Breast epithelium (tissue), 3 donors: ENCODE data around the gene CD247.

Experiments
- POLR2A ChIP-seq: fragments of 450-650 bp; IDR thresholded peaks from one replicate; pipeline ENCODE4 v1.6.1; 2016; ENCODE audit warnings: antibody characterized with exemption, mild to moderate bottlenecking, moderate library complexity
- POLR2AphosphoS5 ChIP-seq, 3 donors: sonication (generic); formaldehyde crosslinking; IDR thresholded peaks; one replicate each; pipeline ENCODE4 v1.6.1; 2017; ENCODE audit warnings: antibody characterized with exemption in 3 of 3
- TF ChIP-seq, protein P1 (sequence below), 3 donors: fragments of 450-650 bp; IDR thresholded peaks; one replicate each; pipeline ENCODE4 v1.5.1; 2016 to 2017; ENCODE audit warnings: antibody characterized with exemption in 3 of 3, mild to moderate bottlenecking in 3 of 3, moderate library complexity in 3 of 3

DNA sequence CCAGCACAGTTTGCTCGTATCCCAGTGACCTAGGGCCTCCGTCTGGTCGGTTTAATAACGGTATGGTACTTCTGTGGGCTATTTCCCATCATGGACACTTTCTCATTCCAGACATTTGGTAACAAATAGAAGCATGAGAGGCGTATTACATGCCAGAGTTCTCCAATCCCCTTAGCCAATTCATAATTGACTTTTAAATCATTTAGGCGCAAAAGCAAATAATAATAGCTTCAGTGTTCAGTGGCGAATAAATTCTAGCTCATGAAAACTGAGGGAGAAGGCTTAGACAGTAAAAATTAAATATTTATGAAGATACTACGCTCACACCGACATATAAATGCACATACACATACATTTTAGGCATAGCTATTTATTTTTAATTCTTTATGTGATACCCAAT, 50.6 kb downstream of the CD247 start:
- TF ChIP-seq POLR2A (no peak), POLR2AphosphoS5 (IDR thresholded peaks at IDR 0.05) (no peak)
- TF ChIP-seq, protein P1, sequence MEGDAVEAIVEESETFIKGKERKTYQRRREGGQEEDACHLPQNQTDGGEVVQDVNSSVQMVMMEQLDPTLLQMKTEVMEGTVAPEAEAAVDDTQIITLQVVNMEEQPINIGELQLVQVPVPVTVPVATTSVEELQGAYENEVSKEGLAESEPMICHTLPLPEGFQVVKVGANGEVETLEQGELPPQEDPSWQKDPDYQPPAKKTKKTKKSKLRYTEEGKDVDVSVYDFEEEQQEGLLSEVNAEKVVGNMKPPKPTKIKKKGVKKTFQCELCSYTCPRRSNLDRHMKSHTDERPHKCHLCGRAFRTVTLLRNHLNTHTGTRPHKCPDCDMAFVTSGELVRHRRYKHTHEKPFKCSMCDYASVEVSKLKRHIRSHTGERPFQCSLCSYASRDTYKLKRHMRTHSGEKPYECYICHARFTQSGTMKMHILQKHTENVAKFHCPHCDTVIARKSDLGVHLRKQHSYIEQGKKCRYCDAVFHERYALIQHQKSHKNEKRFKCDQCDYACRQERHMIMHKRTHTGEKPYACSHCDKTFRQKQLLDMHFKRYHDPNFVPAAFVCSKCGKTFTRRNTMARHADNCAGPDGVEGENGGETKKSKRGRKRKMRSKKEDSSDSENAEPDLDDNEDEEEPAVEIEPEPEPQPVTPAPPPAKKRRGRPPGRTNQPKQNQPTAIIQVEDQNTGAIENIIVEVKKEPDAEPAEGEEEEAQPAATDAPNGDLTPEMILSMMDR (IDR thresholded peaks at IDR 0.05) = no peak
